GM19351 (cell line): ENCODE results near the gene PGAP1.

Experiments used
- ATAC-seq: cut with Tn5 transposase; IDR thresholded peaks from one replicate; pipeline ENCODE4 v1.9.1; 2021; ENCODE audit warnings: mild to moderate bottlenecking, moderate library complexity; ENCODE audit not compliant: unreplicated experiment

The PGAP1 gene

GRCh38 chr2:196802401-196802800 is 124.1 kb downstream of the PGAP1 start:
- ATAC-seq, result no peak

- no peak for ATAC-seq
Measured at GRCh38 chr2:196801674-196802261, 124.7 kb downstream of the PGAP1 start.

- peak; percentile 1 for ATAC-seq
Measured at GRCh38 chr2:196798980-196799379, 127.5 kb downstream of the PGAP1 start.

- ATAC-seq, result no peak
Measured at GRCh38 chr2:196792865-196793264, 133.6 kb downstream of the PGAP1 start.

- peak; percentile 74 for ATAC-seq
Measured at GRCh38 chr2:196783431-196784094, 142.9 kb downstream of the PGAP1 start.
